Caco-2 (cell line): ENCODE data around the gene IL22RA1. TPM values are rescaled to one million over a fixed set of nuclear protein-coding genes. Genes with fewer than 3 reads are reported as not detected.
A peak's percentile ranks its signal among the peaks of the same experiment; 100 is the strongest.

Experiments used
- BruUV-seq: library from RNA; stranded (reverse); fragments of 400-500 nt; replicated peaks from 2 replicates; lab custom pipeline; 2021; lab: Mats Ljungman, UMichigan
- CTCF ChIA-PET: fragments of 300-600 bp; sonication (Branson Sonifier 250); formaldehyde crosslinking; loops from one replicate; lab custom pipeline; 2022; ENCODE audit warnings: antibody characterized with exemption; lab: Charles Lee
- POLR2A ChIA-PET: fragments of 300-600 bp; sonication (Branson Sonifier 250); formaldehyde crosslinking; loops from one replicate; lab custom pipeline; 2022; ENCODE audit warnings: antibody characterized with exemption; lab: Charles Lee
- DNase-seq, 2 experiments: peaks; one replicate each; pipeline versions ENCODE4 v3.0.0 to v3.0.0-alpha.2; 2020 to 2022
- H3K27me3 ChIP-seq: replicated peaks from 2 replicates; pipeline ENCODE4 v1.6.0; 2011; ENCODE audit warnings: low read length; ENCODE audit not compliant: control insufficient read depth, insufficient read depth
- H3K36me3 ChIP-seq: 2 replicates; pipeline ENCODE4 v1.5.1; 2011; ENCODE audit warnings: low read length; ENCODE audit not compliant: control insufficient read depth, insufficient read depth
- H3K4me1 ChIP-seq: fragments of 250-450 bp; sonication (Bioruptor Pico); 2 replicates; pipeline ENCODE4 v1.5.1; 2020; ENCODE audit warnings: mild to moderate bottlenecking
- H3K4me3 ChIP-seq: 2 replicates; pipeline ENCODE4 v1.5.1; 2011; ENCODE audit warnings: low read depth, mild to moderate bottlenecking, control low read depth, low read length
- H3K9me3 ChIP-seq: fragments of 250-450 bp; sonication (Bioruptor Pico); 2 replicates; pipeline ENCODE4 v1.5.1; 2020; ENCODE audit warnings: mild to moderate bottlenecking, moderate library complexity
- H3K27ac Mint-ChIP-seq: one replicate; pipeline ENCODE4 v1.8.0; 2022; ENCODE audit warnings: mixed read lengths; ENCODE audit not compliant: unreplicated experiment
- H3K27me3 Mint-ChIP-seq: one replicate; pipeline ENCODE4 v1.8.0; 2022; ENCODE audit warnings: mixed read lengths; ENCODE audit not compliant: insufficient read depth, unreplicated experiment
- H3K36me3 Mint-ChIP-seq: one replicate; pipeline ENCODE4 v1.8.0; 2022; ENCODE audit warnings: mild to moderate bottlenecking, mixed read lengths; ENCODE audit not compliant: insufficient read depth, unreplicated experiment
- H3K4me1 Mint-ChIP-seq: one replicate; pipeline ENCODE4 v1.8.0; 2022; ENCODE audit warnings: low read depth, mixed read lengths; ENCODE audit not compliant: unreplicated experiment
- H3K4me3 Mint-ChIP-seq: one replicate; pipeline ENCODE4 v1.8.0; 2022; ENCODE audit warnings: mild to moderate bottlenecking, moderate library complexity, mixed read lengths; ENCODE audit not compliant: unreplicated experiment
- H3K9me3 Mint-ChIP-seq: one replicate; pipeline ENCODE4 v1.8.0; 2022; ENCODE audit warnings: mixed read lengths; ENCODE audit not compliant: unreplicated experiment
- CTCF ChIP-seq, 2 experiments: fragments of 200-600 bp in 1 of 2; IDR thresholded peaks; 1 replicate in 1 of 2; 2 replicates in 1 of 2; pipeline versions ENCODE4 v1.5.1 to v1.8.0; 2011 to 2022; ENCODE audit warnings: antibody characterized with exemption in 1 of 2, control low read depth in 1 of 2, inconsistent platforms in 1 of 2, low read depth in 1 of 2, low read length in 1 of 2, mild to moderate bottlenecking in 1 of 2, moderate library complexity in 1 of 2; ENCODE audit not compliant: insufficient read depth in 1 of 2, severe bottlenecking in 1 of 2, unreplicated experiment in 1 of 2
- intact Hi-C: fragments of 100-400 bp; cut with micrococcal nuclease; formaldehyde crosslinking; loops from one replicate; pipeline ENCODE4 v1.10.0; 2022; ENCODE audit not compliant: unreplicated experiment
- total RNA-seq: library from RNA; stranded (reverse); gene quantifications from 2 replicates; pipeline ENCODE4 v1.2.3, GENCODE V29; 2022

IL22RA1 gene
- total RNA-seq, 1 experiment from 2014 or later: 2.5 TPM

GRCh38 chr1:24104854-24105253 is 38.1 kb downstream of the IL22RA1 start:
- Mint-ChIP-seq H3K27me3 (no peaks in the 10 kb centered on the region), H3K4me1 (peaks cover 8% of the 10 kb centered on the region), H3K27ac (no peak overlapping the region), H3K4me3 (no peak overlapping the region), H3K9me3 (no peaks in the 10 kb centered on the region), H3K36me3 (no peaks in the 10 kb centered on the region)
- BruUV-seq: no TSS peak
- H3K4me3 ChIP-seq: no peak overlapping the region
- H3K36me3 ChIP-seq: no peaks in the 10 kb centered on the region
- DNase-seq: no peak
- CTCF ChIA-PET: interaction anchor here (0.5 kb wide), 1 partner anchor 11 kb away, joined by 6 read pairs; no protein-coding TSS in a partner anchor
- no peak for TF ChIP-seq CTCF (IDR thresholded peaks at IDR 0.05; ENCODE audit: insufficient read depth in 1 of 2, low read depth in 1 of 2, low read length in 1 of 2, severe bottlenecking in 1 of 2, unreplicated experiment in 1 of 2)
- H3K9me3 ChIP-seq: no peaks in the 10 kb centered on the region
- H3K27me3 ChIP-seq: no peaks in the 10 kb centered on the region
- 0 out of 2 replicates have a peak, but pooled peaks cover 10% of the 10 kb centered on the region for H3K4me1 ChIP-seq
- intact Hi-C loops: no loop called here
- POLR2A ChIA-PET: no interaction called here

DNA sequence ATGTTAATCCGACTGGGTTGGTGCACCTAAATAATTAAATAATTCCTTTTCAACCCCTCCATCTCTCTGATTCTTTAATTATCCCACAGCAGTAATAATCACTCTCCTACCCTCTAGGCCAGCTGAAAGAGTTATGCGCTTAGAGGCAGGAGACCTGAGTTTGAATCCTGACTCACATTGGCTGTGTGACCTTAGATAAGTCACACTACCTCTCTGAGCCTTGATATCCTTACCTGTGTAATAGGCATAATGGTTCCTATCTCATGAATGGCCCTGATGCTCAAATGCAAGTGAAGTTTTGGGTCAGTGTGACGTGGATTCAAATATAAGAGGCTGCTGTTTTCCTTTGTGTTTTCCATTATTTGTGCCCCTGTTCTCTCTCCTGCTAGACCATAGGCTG is 39.1 kb downstream of the IL22RA1 start:
- ChIA-PET POLR2A (interaction anchor here (0.6 kb wide), 1 partner anchor 46 kb away, joined by 7 read pairs; no protein-coding TSS in a partner anchor), CTCF (interaction anchor here (0.8 to 1.3 kb wide), 2 partner anchors 9 to 46 kb away, joined by 4 read pairs; no protein-coding TSS in a partner anchor)
- BruUV-seq: no TSS peak
- Mint-ChIP-seq H3K27ac (peak overlapping the region; percentile 43), H3K4me1 (peaks cover 8% of the 10 kb centered on the region), H3K27me3 (no peaks in the 10 kb centered on the region), H3K4me3 (no peak overlapping the region), H3K9me3 (no peaks in the 10 kb centered on the region), H3K36me3 (no peaks in the 10 kb centered on the region)
- H3K4me3 ChIP-seq: no peak overlapping the region
- no peaks in the 10 kb centered on the region for H3K36me3 ChIP-seq
- no peak for TF ChIP-seq CTCF (IDR thresholded peaks at IDR 0.05; ENCODE audit: insufficient read depth in 1 of 2, low read depth in 1 of 2, low read length in 1 of 2, severe bottlenecking in 1 of 2, unreplicated experiment in 1 of 2)
- no peaks in the 10 kb centered on the region for H3K27me3 ChIP-seq
- intact Hi-C loops: no loop called here
- 0 out of 2 replicates have a peak, but pooled peaks cover 10% of the 10 kb centered on the region for H3K4me1 ChIP-seq
- no peaks in the 10 kb centered on the region for H3K9me3 ChIP-seq
- DNase-seq: no peak

DNA sequence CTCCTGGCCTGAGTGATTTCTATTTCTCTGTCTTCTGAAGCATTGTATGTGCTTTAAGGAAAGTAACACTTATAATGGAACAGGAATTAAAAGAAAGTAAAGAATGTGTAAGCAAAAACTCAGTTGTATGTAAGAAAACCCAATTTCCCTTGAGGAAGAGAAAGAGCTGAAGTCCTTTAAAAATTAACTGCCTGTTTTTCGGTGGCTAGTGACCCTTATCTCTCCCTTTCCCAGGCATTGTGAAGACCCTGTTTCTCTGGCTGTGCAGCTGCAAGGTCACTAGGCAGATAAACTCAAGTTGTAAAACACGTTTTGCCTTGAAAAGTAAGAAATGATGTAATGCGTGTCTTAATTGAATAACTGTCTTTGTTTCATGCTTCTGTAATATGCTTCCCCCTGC is 39.5 kb downstream of the IL22RA1 start:
- Mint-ChIP-seq H3K4me3 (no peak overlapping the region), H3K27me3 (no peaks in the 10 kb centered on the region), H3K4me1 (peaks cover 8% of the 10 kb centered on the region), H3K36me3 (no peaks in the 10 kb centered on the region), H3K9me3 (no peaks in the 10 kb centered on the region), H3K27ac (peak overlapping the region; percentile 43)
- Histone ChIP-seq H3K4me3 (no peak overlapping the region), H3K9me3 (no peaks in the 10 kb centered on the region), H3K27me3 (no peaks in the 10 kb centered on the region), H3K36me3 (no peaks in the 10 kb centered on the region), H3K4me1 (0 out of 2 replicates have a peak, but pooled peaks cover 9% of the 10 kb centered on the region)
- intact Hi-C loops: no loop called here
- ChIA-PET CTCF (interaction anchor here (0.8 to 1.3 kb wide), 2 partner anchors 9 to 47 kb away, joined by 4 read pairs; no protein-coding TSS in a partner anchor), POLR2A (no interaction called here)
- no TSS peak for BruUV-seq
- no peak for DNase-seq
- TF ChIP-seq CTCF (IDR thresholded peaks at IDR 0.05; ENCODE audit: insufficient read depth in 1 of 2, low read depth in 1 of 2, low read length in 1 of 2, severe bottlenecking in 1 of 2, unreplicated experiment in 1 of 2): no peak
